GM12865 (cell line): ENCODE data around the gene UBE2M.
"Not testable (repeated sequence)": the region's sequence is repeated elsewhere in the genome, so short reads cannot be mapped to it uniquely, and the experiment has no call there.

Experiments
- DNase-seq: peaks from one replicate; pipeline ENCODE4 v3.0.0; 2010; ENCODE audit warnings: low read depth
- H3K4me3 ChIP-seq: 2 replicates; pipeline ENCODE4 v1.5.1; 2011; ENCODE audit warnings: mild to moderate bottlenecking, low read depth, low read length, control low read depth
- TF ChIP-seq, protein P1 (sequence below): IDR thresholded peaks from 2 replicates; pipeline ENCODE4 v1.5.1; 2011; ENCODE audit warnings: low read length, control low read depth, low read depth, inconsistent platforms; ENCODE audit not compliant: insufficient read depth; ENCODE audit errors: missing control alignments

Gene UBE2M

DNA sequence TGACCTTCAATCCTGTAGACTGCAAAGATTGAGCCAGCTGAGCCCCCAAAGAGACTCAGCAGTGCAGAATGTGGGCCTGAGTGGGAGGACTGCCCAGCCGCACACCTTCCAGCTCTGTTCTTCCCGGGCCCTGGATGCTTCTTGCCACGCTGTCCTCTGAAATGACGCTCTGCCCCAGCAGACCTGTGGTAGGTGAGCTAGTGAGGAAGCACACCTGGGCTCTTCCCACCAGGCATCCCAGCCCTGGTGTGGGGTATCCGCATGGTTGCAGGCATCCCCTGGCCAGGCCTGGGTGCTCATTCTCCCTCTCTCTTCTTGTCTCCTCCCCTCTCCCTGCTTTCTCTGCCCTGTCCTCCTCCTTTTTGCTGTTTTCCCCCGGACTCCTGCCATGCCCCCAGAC lies 24.6 kb upstream of the UBE2M start:
- TF ChIP-seq, protein P1, sequence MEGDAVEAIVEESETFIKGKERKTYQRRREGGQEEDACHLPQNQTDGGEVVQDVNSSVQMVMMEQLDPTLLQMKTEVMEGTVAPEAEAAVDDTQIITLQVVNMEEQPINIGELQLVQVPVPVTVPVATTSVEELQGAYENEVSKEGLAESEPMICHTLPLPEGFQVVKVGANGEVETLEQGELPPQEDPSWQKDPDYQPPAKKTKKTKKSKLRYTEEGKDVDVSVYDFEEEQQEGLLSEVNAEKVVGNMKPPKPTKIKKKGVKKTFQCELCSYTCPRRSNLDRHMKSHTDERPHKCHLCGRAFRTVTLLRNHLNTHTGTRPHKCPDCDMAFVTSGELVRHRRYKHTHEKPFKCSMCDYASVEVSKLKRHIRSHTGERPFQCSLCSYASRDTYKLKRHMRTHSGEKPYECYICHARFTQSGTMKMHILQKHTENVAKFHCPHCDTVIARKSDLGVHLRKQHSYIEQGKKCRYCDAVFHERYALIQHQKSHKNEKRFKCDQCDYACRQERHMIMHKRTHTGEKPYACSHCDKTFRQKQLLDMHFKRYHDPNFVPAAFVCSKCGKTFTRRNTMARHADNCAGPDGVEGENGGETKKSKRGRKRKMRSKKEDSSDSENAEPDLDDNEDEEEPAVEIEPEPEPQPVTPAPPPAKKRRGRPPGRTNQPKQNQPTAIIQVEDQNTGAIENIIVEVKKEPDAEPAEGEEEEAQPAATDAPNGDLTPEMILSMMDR, result no peak
- DNase-seq, result no peak
- H3K4me3 ChIP-seq, result no peak overlapping the region

DNA sequence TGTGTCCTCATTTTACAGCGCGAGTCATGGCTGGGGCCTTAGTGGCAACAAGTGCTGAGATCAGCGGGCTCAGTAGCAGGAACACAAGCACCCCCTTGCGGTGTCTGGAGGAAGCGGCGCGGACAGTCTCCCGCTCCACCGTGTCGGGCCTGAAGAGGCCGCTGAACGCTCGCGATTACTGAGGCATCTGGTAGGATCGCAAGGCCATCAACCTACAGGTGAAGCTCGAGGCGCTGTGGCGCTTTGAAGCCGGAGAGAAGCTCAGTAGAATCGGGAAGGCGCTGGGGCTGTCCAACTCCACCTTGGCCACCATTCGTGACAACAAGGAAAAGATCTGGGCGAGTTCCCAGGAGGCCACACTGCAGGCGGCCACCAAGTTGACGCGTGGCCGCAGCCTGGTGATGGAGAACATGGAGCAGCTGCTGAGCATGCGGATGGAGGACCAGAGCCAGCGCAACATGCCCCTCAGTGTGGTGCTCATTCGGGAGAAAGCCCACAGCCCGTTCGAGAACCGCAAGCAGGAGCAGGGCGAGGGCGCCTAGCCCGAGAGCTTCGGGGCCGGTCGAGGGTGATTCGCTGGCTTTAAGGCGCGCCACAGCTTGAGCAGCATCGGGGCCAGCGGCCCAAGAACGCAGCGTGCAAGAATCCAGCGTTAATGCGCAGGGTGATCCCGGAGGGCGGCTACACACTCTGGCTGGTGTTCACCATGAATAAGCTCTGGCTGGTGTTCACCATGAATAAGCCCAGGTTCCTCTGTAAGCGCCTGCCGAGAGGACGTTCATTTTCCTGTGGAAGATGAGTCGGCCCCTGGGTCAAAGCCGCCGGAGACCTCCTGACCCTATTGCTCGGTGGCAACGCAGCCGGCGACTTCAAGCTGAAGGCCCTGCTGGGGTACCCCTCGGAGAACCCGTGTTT lies 23.1 kb upstream of the UBE2M start:
- peak; percentile 92 for DNase-seq
- H3K4me3 ChIP-seq, result no peak overlapping the region
- TF ChIP-seq, protein P1, result peak; percentile 98

- no peak overlapping the region for H3K4me3 ChIP-seq
- DNase-seq, result no peak
- TF ChIP-seq, protein P1, result no peak
These were observed 21.2 kb upstream of the UBE2M start for GRCh38 chr19:58579473-58580142.

DNA sequence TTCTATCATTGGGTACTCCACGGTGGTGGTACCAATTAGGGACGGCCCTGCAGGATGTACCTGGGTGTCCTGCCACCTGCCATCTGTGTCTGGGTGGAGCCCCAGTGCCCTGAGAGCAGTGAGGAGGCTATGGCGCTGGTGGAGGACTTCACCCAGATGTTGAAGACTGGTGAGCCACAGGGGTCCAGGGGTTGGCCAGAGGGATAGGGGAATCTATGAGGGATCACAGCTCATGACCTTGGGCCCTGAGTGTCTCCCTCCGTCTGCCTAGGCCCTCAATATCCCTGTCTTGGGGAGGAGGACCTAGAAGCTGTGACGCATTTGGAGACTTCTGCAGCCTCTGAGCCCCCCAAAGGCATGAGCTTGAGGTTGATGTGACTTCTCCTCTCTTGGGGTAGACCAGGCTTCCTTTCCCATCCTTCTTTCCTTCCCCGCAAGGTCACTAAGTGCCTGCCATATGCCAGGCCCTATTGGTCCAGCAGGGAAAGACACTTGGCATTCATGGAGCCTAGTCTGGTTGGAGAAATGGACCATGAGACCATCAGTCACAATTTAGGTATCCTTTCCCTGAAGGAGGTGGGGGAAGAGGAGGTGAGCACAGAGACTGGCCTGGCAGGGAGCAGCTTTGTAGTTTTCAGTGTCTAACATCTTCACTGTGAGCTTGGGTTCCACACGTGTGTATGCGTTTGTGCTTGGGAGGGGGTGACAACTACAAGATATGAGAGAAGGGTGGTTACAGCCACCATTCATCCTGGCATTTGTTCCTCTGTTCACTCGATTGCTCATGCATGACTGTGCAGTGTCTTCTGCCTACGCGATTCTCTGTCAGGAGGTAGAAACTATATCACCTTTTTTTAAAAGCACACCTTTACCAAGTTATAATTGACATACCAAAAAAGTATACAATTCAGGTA lies 19.9 kb upstream of the UBE2M start:
- no peak for DNase-seq
- no peak overlapping the region for H3K4me3 ChIP-seq
- TF ChIP-seq, protein P1, result no peak

DNA sequence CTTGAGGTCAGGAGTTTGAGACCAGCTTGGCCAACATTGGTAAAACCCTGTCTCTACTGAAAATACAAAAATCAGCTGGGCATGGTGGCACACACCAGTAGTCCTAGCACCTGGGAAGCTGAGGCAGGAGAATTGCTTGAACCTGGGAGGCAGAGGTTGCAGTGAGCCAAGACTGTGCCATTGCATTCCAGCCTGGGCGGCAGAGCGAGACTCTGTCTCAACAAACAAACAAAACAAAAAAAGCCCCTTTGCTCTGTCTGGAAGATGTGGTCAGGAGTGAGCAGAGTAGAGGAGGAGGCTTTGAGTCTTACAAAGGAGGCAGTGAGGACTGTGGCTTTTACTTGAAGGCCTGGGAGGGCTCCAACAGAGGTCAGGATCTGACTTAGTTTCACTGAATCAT lies 19.2 kb upstream of the UBE2M start:
- DNase-seq, H3K4me3 ChIP-seq: not testable (repeated sequence)

- peak overlapping the region; percentile 85 for H3K4me3 ChIP-seq
- TF ChIP-seq, protein P1, result peak; percentile 3
- peak; percentile 94 for DNase-seq
These were observed 17.0 kb upstream of the UBE2M start for GRCh38 chr19:58575183-58576041.
